ENCODE data around the gene DIPK1A.
"Not testable (repeated sequence)": the region's sequence is repeated elsewhere in the genome, so short reads cannot be mapped to it uniquely, and the experiment has no call there.

Gene DIPK1A

DNA sequence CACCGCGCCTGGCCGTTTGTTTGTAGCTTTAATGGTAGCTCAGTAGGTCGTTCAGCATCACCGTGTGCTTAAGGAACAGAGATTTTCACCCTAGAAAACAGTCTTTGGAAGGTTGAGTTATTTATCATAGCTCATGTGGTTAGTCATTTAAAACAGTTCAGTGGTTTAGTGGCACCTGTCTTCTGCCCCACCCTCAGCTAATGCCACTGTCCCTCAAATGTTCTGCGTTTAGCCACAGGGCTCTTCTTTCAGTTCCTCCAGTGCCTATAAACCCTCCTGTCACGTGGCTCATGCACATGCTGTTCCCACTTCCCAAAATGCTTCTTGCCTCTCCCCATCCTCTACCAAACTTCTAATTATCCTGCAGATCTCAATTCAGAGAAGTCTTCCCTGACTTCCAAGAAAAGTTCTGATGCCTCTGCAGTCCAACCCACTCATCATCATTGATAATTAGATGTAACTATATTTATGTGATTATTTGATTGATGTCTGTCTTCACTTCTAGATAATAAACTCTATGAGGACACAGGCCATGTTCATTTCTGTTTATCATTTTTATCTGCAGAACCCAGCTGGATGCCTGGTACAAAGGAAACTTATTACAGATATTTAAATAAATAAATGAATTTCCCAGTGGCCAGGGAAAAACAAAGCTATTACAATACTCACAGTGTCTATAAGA, 14.4 kb upstream of the DIPK1A start:
- no peak for DNase-seq

DNA sequence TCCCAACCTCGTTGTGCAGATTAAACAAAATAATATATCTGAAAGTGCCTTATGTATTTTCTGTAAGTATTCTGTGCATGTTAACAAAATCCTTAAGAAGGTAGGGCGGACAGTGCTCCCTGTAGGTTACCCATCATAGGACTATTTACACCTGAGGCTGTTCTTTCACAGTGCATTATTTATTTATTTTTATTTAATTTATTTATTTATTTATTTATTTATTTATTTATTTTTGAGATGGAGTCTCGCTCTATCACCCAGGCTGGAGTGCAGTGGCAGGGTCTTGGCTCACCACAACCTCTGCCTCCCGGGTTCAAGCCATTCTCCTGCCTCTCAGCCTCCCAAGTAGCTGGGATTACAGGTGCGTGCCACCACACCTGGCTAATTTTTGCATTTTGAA, 12.8 kb upstream of the DIPK1A start:
- not testable (repeated sequence) for DNase-seq

DNA sequence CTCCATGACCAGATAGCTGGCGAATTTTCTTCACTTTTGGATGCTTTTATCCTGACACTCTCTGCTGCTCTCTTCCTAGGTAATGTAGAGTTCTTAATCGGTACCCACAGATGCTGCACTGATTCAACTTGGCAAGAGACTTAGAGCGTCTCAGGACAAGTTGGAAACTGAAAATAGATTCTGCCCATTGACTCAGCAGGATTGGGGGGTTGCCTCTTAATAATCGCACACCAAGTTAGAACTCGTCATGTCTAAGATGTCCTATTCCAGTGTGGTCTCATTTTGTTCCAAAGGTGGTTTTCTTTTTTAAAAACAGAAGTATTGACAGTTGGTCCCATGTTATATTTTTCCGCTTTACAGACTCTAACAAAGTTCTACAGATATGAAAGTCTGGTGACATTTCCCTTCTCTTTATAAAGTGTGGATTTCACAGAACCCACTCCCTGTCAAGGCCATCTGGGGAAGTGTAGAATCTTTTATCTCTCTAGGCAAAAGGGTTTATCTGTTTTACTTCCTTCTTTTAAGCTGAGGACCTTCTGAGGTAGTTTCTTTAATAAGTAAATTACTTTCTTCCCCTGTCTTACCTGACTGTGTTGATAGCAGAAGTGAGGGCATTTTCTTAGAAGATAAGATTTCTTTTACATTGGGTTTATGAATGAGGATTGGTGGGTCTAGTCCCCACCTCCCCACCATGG, 12.1 kb upstream of the DIPK1A start:
- DNase-seq, result peak in 1 of 2 donors; percentile 48

DNA sequence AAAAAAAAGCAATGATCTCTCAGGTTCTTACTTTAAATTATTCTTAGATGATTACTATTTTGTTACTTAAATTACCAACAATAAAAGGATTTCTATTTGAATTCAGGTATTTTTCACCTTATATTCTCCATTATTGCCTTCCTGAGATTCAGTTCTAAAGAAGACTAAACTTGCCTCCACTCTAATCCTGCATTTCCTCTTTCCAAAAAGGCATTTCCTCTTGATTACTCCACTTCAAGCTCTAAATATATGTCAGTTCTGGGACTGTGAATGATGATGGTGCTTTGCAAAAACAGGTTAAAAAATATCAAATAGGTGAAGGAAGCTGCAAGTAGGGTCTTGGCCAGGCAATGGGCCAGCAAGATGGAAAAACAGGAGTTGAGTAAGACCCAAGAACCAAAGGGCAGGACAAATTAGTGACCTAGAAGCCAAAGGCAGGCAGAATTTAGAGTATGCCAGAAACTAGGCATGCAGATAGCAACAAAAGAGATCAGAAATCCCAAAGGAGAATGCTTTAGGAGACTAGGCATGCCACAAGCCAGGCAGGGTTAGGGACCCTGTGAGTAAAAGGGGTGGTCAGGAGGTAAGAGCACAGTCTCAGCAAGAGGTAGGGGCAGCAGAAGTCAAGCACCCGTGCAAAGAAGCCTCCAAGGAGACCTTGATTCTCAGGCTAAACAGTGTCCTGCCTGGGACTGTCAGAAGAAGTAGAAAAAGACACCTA, 11.3 kb upstream of the DIPK1A start:
- no peak for DNase-seq

DNA sequence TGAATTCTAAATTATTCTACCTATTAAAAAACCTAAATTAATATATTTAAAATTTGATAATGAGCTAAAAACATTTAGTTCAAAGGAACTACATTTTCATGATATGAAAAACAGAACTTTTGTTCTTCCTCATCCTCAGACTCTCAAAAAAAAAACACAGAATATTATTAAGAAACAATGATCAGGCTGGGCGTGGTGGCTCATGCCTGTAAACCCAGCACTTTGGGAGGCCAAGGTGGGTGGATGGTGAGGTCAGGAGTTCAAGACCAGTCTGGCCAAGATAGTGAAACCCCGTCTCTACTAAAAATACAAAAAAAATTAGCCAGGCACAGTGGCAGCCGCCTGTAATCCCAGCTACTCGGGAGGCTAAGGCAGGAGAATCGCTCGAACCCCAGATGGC, 10.7 kb upstream of the DIPK1A start:
- DNase-seq, result not testable (repeated sequence)

DNA sequence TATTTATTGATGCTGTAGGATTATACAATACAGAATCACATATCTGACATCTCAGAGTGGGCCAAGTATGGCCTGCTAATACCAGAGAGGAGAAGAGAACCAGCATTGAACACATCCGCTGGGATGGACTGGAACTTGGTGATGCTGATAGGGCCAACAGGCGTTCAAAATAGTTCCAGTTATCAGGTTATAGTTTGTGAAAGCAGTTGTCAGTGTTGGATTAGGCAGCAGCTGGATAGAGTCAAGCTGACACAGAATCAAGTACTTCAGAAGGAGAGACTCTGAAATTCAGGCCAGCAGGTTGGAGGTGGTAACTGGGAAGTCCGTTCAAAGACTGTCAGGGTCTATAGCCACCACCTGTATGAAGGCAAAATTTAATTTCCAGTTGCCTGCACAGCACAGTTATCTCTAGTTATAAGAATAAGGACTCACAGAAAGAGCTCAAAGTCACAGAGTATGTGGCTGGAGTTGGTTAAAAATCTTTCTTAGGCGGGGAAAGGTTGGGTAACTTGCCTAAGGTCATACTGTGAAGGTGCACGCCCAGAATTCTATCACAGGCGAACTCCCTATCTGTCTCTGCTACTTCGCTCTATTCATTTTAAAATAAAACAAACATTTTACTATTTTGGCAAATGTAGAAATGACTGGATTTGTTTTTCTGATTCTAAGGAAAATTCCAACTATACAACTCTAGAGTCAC, 9.9 kb upstream of the DIPK1A start:
- no peak for DNase-seq

DNA sequence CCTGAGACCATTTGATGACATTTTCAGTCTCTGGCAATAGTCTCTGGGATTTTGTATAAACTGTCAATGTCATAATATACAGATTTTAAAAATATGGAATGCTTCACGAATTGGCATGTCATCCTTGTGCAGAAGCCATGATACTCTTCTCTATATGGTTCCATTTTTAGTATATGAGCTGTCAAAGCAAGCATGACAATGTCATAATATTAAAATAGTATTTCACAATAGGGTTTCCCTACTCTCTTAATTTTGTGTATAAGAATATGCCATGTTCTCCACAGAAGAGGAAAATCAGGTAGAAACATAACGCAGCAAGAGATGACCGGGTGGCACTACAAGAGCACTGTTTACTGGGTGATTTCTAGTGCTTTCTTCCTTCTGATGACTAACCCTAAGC, 8.3 kb upstream of the DIPK1A start:
- DNase-seq, result no peak

DNA sequence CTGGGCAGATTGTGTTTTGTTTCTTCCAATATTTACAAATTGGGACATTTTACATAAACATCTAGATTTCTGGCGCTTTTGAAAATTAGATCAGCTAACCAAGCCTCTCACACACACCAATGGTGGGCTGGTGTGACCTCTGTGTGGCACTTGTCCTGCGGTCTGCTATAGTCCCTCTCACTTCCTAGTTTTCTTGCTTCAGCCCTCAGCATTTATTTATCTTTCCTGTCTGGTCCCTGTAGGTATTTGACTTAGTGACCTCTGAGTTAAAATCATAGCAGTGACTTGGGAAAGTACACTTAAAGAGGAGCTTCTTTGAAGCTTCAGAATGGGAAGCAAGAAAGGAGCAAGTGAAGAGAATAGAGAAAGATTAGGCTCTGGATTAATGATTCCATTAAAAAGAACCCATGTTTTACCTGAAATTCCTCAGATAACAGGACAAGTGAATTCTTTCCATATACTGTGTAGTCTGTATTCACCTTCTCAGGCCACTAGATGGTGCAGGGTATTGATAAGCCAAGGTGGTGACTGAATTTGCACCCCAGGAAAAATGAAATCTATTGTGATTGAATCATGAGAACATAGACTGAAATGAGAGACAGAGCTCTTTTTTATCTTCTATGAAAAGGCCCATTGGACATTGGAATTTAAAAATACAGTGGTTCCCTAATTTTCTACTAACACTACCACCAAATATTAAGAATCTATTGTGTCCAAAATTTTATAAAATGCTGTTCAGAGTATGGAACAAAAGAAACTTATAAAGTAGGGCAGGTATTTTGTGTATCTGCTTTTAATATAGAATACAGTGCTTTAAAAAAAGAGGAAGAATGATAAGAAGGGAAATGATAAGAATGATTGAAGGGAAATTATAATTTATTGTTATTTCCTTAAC, 7.1 kb upstream of the DIPK1A start:
- DNase-seq, result no peak

DNA sequence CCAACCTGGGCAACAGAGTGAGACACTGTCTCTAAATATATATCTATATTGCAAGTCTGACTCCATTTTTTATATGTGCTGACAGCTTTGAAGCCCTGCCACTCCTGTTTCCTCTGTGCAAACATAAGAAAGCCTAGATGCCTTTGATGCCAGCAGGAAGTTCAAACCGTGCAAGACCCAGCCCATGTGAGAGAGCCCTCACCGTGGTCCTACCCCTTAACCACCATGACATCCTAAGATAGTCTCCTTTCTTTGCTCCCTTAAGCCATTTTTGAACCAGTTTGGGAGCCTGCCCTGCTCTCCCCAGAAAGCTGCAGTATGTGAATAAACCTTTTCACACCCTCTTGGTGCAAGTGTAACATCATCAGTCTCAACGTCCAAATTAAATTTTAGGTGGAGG, 3.7 kb upstream of the DIPK1A start:
- DNase-seq, result no peak

DNA sequence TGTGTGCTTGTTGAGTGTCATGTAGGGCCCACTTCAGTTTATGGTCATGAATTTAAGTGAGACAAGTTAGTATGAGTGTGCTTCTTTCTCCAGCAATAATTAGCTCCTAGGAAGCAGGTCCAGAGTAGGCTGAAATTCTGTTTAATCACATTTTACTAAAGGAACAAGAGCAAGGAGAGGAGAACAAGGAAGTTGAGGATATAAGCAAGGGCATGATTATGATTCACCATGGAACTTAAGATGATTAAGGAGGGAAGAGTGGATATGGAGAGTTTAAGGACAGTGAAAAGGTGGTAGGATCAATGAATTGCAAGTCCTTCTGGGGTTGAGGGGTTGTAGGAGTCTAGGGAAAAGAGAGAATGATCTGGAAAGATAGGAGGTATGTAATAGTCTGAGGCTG, 3.1 kb upstream of the DIPK1A start:
- no peak for DNase-seq

DNA sequence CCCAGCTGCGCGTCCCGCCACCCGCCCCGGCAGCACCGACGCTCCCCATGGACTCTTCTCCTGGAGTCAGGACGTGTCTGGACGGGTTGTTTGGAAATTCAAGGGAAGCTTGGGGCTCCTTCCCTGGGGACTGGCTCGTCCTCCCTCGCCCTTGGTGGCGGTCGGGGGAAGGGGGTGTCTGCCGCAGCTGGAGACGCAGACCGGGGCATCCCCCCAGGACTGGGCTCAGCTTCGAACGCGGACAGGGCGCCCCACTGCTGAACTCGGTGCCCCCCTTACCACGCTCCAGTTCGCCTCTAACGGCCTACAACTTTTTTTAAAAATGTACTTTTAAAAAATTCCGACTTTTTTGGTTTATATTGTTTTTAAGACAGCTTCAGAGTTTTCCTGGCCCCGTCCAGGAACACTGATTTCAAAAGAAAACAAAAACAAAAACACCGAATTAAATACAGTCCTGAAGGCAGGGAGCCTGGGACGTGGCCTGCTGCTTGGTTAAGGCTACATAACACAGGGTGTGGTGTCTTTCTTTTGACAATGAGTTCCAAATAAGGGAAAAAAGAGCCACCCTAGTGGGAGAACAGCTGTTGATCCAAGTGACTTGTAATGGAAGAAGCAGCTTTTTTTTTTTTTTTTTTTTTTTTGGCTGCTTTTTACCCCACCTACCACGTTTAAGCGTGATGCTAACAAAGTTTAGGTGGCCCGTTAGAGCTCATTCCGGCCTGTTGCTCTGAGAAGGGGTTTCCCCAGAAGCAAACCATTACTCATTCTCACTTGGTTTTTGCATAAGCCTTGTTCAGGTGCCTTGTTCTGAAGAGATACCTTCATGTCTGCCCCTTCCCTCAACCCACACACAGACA, 862 bp upstream of the DIPK1A start:
- DNase-seq, result no peak

DNA sequence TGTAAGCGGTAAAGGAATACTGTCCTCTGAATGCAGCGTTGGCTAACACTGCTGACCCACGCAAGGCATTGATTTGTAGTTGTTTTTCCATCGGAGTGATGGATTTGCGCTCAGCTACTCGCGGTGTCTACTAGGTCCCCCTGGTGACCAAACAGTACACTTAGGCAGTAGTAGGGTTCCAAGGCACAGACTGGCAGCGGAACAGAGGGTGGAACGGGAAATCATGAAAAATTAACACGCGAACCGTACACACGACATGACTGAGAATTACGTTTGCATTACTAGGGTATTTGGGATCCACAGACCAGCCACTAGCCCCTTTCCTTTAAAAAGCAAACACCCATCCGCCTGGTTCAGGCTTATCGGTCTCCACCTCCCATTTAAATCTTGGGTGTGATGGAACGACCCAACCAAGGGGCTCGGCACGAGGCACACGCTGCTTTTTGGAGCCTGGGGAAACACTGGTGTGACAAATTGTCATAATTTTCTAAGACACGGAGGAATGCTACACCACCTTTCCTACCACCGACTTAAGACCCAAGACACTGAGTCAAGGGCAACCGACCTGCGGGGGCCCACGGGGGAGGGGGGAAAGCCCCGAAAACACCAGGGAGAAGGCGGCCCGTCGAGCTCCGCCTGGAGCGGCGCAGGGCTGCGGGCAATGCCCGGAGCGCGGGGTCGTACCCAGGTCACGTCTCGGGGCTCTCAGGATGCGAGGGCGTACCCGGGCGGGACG, 699 bp downstream of the DIPK1A start:
- DNase-seq, result peak; percentile 35 to 78

DNA sequence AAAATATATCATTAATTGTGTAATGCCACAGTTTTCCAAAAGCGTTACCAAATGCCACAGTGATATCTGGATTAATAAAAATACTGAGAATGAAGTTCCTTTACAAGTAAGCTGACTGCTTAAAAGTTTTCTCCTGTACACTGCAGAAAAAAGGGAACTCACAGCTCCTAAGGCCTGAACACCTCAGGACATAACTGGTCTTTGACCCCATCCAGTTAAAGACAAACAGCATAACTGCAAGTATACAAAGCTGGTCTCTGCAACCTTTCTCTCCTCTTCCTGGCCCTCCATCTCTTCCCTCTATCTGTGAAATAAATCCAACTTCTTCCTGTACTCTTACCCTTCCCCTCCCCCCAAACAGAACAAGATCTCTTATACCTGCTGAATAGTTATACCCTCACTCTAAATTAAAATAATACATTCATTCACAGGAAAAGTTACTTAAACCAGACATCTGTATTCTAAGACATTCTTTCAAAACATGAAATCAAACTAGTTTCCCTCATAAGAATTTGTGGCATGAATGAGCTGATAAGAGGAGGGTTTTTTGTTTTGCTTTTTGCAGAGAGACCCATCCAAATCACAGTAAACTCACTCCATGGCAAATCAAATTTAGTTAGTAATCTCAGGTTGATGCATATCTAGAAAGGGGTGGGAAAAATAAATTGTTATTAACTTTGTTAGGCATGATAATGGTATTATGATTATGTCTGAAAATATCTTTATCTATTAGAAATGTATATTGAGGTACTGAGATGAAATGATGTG, 2.9 kb downstream of the DIPK1A start:
- DNase-seq, result no peak

DNA sequence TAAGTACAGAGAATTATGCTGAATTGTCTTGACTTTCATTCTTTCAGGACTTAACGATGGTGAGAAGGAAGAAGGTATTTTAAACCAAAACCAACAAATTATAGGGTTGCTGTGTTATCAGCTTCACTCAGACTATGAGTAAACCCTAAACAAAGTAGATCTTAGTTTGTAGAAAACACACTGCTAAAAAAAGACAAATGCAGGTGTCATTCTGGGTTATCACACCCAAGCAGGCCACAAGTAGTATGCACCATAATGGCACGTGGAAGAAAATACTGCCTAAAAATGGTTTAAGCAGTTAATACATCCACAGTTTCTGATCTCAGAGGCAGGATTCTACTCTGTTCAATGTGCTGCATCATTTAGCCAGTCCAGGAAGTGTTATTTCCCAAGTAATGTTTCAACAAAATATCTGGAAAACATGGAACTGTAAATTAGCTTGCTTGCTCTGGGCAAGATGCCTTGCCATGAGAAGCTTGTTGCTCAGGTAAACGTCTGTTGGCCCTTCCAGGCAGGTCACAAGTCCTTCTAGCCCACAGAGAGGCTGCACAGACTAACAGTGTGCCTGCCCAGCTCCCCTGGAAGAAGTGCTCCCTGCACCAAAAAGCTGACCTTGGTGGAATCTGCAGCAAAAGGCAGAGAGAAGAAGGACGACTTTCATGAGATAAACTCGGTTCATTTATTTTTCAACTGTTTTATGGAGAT, 4.1 kb downstream of the DIPK1A start:
- no peak for DNase-seq

DNA sequence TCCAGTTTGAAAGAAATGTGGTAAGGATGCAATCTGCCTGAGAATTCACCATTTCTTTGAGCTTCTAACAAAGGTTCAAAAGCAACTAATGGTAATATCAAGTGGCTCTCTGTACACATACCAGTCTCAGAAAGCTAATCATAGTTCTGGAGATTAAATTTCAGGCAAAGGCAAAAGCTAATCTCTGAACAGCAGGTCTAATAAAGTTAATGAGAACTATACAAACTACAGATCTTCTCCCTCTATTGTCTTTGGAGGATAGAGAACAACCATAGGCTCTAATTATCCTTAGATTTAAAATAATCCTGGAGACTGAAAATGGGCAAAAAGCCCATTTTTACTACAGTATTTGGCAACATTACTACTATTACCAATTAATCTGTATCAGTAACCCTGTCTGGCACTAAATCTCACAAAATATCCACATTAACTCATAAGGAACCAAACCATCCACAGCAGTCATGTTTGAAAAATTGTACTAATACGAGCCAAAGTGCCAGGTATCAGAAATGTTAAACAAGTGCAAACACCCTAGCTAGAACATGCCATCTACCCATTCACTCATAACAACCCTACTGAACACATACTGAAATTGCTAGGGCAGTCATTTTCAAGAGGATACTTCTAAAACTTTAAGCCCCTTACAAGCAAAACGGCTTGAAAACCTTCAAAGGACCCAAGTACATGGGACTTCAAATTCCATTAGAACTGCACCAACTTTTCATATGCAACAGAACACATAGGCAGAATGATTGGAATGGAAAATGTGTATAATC, 4.8 kb downstream of the DIPK1A start:
- DNase-seq, result no peak

DNA sequence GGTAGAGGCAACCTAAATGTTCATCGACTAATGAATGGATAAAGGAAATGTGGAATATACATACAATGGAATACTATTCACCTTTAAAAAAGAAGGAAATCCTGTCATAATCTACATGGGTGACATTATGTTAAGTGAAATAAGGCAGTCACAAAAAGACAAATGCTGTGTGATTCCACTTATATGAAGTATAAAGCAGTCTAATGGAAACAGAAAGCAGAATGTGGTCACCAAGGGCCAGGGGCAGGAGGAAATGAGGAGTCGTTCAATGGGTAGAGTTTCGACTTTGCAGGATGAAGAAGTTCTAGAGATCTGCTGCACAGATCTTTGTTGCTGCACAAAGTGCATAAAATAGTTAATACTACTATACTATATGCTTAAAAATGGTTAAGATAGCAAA, 7.8 kb downstream of the DIPK1A start:
- peak in 1 of 2 donors; percentile 75 for DNase-seq

DNA sequence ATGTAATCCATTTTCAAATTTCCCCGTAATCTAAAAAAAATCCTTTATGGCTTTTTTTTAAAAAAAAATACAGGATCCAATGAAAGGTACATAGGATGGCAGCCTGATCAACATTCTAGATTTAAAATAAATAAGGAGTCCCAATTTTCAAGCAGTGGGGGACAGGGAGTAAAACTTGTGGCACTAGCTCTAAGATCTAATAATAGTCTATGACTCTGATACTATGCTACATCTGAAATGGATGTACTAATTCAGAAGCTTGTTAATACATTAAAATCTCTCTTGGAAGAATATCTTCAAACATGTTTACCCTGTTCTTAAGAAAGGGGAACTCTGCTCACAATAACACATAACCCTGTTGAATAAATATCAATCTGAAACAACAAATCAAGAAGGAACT, 8.5 kb downstream of the DIPK1A start:
- DNase-seq, result no peak

DNA sequence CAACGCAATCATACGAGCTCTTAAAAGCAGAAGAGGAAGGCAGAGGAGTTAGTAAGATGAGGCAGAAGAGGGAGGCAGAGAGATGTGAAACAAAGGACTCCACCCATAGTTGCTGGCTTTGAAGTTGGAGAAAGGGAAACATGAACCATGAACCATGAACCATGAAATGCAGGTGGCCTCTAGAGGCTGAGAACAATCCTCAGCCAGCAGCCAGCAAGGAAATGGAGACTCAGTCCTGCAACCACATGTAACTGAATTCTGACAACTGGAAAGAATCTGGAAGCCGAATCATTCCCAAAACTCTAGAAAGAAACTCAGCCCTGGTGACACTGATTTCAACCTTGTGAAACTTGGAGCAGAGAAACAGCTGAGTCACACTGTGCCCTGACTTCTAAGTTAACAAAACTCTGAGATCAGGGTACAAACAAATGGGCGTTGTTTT, 10.1 kb downstream of the DIPK1A start:
- no peak for DNase-seq

Measured in bone marrow (tissue), 2 donors.